ENCODE measurements around the gene ANXA6.

ANXA6 gene

GRCh38 chr5:151143645-151144044 lies 13.9 kb downstream of the ANXA6 start:
- H3K27ac ChIP-seq = no peak overlapping the region
- no peak for TF ChIP-seq CTCF (conservative IDR thresholded peaks at IDR 0.05; ENCODE audit: low read depth)
- DNase-seq (ENCODE audit: low spot score) = no peak
- ChIA-PET CTCF (interaction anchor here (1.0 kb wide), 1 partner anchor 18 kb away, joined by 6 read pairs; no protein-coding TSS in a partner anchor), POLR2A (ENCODE audit: low non-redundant PET) (no interaction called here)

DNA sequence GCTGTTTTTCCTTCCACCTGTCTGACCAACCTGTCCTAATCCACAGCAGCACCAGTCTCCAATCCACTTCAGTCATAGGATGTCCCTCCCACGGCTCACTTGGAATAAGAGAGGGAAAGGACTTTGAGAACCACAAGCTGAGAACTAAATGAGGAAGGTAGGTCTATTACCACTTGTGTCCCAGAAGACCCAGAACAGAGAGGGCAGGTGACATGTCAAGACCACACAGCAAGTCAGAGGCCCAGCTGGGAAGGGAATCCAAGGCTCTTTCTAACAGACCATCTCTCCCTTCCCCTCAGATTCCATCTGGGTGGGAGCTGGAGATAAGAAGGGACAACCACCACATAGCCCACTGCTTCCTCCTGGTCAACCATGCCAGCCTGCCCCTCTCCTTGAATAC lies 14.6 kb downstream of the ANXA6 start:
- ChIA-PET CTCF (interaction anchor here (0.6 to 1.6 kb wide), 4 partner anchors 12 to 85 kb away, joined by 3 to 10 read pairs (median 4); no protein-coding TSS in a partner anchor), POLR2A (ENCODE audit: low non-redundant PET) (no interaction called here)
- TF ChIP-seq CTCF (conservative IDR thresholded peaks at IDR 0.05; ENCODE audit: low read depth) = no peak
- H3K27ac ChIP-seq = no peak overlapping the region
- no peak for DNase-seq (ENCODE audit: low spot score)

DNA sequence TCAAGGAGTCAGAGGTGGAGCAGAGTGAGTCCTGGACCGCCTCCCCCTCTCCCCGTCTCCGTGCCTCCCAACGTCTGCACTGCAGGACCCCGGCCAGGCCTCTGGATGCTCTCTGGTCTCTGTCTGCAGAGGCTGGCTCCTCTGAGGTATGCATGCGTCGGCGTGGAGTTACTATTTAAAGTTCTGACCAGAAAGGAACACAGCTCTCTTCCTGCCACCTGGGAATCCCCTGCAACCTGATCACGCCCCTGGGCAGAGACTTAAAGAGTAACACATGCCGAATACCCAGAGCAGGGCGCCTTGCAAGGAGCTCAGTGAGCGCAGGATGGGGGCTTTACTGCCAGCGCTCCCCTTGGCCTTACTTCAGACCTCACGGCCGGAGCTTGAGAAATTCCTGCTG lies 16.0 kb downstream of the ANXA6 start:
- DNase-seq (ENCODE audit: low spot score) = no peak
- H3K27ac ChIP-seq = no peak overlapping the region
- POLR2A ChIA-PET (ENCODE audit: low non-redundant PET) = no interaction called here
- no peak for TF ChIP-seq CTCF (conservative IDR thresholded peaks at IDR 0.05; ENCODE audit: low read depth)
- CTCF ChIA-PET = interaction anchor here (0.6 to 1.6 kb wide), 3 partner anchors 11 to 15 kb away, joined by 3 to 10 read pairs (median 5); no protein-coding TSS in a partner anchor

GRCh38 chr5:151140686-151141459 lies 16.7 kb downstream of the ANXA6 start:
- CTCF ChIA-PET = interaction anchor here (0.7 kb wide), 1 partner anchor 10 kb away, joined by 5 read pairs; no protein-coding TSS in a partner anchor
- no peak overlapping the region for H3K27ac ChIP-seq
- no peak for TF ChIP-seq CTCF (conservative IDR thresholded peaks at IDR 0.05; ENCODE audit: low read depth)
- POLR2A ChIA-PET (ENCODE audit: low non-redundant PET) = no interaction called here
- DNase-seq (ENCODE audit: low spot score) = no peak

GRCh38 chr5:151139646-151140045 lies 17.9 kb downstream of the ANXA6 start:
- TF ChIP-seq CTCF (conservative IDR thresholded peaks at IDR 0.05; ENCODE audit: low read depth) = no peak
- no peak overlapping the region for H3K27ac ChIP-seq
- ChIA-PET POLR2A (ENCODE audit: low non-redundant PET) (no interaction called here), CTCF (no interaction called here)
- DNase-seq (ENCODE audit: low spot score) = no peak

DNA sequence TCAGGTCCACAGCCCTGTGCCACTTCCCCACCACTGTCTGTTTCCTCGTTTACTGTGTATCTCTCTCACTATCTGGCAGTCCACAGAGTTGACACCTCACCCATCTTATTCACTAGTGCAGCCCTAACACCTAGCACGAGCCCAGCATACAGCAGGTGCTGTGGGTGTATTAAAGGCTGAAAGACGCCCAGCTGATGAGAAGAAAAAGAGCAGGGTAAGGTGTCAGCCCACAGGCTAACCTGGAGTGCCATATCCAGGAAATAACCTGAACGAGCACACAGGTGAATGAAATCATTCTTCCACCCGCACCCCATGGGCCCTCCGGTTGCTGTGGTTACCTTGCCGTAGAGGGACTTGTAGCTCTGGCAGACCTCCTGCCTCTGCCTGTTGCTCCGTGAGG lies 18.6 kb downstream of the ANXA6 start:
- POLR2A ChIA-PET (ENCODE audit: low non-redundant PET) = no interaction called here
- no peak for TF ChIP-seq CTCF (conservative IDR thresholded peaks at IDR 0.05; ENCODE audit: low read depth)
- CTCF ChIA-PET = interaction anchor here (0.6 kb wide), 1 partner anchor 49 kb away, joined by 3 read pairs; no protein-coding TSS in a partner anchor
- H3K27ac ChIP-seq = no peak overlapping the region
- DNase-seq (ENCODE audit: low spot score) = no peak

Measured in RWPE1 (cell line).